Omental fat pad (tissue), 4 donors: ENCODE results near the gene TBL2. TPM values are rescaled to one million over a fixed set of nuclear protein-coding genes. Genes with fewer than 3 reads are reported as not detected.
"Not testable (repeated sequence)": the region's sequence is repeated elsewhere in the genome, so short reads cannot be mapped to it uniquely, and the experiment has no call there.

Experiments used
- ATAC-seq: fragments of 150-250 bp; one replicate; pipeline ENCODE4 v1.9.1; 2016; ENCODE audit warnings: mild to moderate bottlenecking, moderate library complexity; ENCODE audit not compliant: low FRiP score
- DNase-seq: peaks from one replicate; pipeline ENCODE4 v3.0.0-alpha.2; 2019; ENCODE audit warnings: low spot score
- total RNA-seq, 4 donors: library from RNA; depleted of rRNA; stranded (reverse); fragments of >200 nt; gene quantifications; one replicate each; pipeline ENCODE4 v1.1.0, GENCODE V29; 2016
- TF ChIP-seq, protein P1 (sequence below), 3 donors: fragments of 450-650 bp; IDR thresholded peaks; one replicate each; pipeline ENCODE4 v1.5.1; 2016 to 2017; ENCODE audit warnings: antibody characterized with exemption in 3 of 3, mild to moderate bottlenecking in 3 of 3, moderate library complexity in 2 of 3

The TBL2 gene
- total RNA-seq, 4 donors from 2014 or later = 29.5 to 51.6 (median 40.1) TPM

DNA sequence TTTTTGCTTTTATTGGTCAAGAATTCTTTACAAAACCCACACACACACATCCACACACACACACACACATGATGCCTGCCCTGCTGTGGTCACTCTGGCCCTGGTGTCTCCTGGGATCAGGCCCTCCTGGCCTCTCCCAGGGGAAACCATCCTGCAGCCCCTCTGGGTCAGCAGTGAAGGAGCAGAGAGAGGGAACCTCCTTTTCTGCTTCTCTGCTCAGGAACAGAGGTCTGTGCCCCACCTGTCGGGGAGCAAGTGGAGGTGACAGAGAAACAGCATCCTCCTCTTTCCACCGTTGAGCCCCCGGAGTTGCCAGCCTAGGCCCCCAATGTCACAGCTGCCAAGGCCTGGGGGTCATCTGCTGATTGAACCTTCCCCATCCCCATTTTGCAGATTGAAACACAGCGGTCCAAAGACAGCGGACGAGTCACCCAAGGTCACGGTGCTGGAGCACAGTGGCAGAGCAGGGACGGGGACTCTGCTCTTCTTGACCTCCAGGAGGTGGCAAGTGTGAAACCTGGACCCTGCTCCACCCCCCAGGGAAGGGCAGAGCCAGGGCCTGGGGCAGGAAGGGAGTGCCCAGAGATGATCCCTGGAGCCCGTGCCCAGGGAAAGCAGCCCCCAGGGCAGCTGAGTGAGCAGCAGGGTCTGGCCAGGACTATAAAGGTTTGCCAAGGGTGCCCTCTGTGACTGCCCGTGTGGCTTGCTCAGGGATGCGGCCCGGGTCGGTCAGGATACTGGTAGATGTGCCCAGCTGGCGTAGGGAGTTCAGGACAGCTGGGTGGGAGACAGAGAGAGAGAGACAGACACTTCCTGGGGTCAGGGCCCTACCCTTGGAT, 15.0 kb upstream of the TBL2 start:
- DNase-seq (no peak), ATAC-seq (no peak)
- TF ChIP-seq, protein P1, sequence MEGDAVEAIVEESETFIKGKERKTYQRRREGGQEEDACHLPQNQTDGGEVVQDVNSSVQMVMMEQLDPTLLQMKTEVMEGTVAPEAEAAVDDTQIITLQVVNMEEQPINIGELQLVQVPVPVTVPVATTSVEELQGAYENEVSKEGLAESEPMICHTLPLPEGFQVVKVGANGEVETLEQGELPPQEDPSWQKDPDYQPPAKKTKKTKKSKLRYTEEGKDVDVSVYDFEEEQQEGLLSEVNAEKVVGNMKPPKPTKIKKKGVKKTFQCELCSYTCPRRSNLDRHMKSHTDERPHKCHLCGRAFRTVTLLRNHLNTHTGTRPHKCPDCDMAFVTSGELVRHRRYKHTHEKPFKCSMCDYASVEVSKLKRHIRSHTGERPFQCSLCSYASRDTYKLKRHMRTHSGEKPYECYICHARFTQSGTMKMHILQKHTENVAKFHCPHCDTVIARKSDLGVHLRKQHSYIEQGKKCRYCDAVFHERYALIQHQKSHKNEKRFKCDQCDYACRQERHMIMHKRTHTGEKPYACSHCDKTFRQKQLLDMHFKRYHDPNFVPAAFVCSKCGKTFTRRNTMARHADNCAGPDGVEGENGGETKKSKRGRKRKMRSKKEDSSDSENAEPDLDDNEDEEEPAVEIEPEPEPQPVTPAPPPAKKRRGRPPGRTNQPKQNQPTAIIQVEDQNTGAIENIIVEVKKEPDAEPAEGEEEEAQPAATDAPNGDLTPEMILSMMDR (IDR thresholded peaks at IDR 0.05) = no peak

DNA sequence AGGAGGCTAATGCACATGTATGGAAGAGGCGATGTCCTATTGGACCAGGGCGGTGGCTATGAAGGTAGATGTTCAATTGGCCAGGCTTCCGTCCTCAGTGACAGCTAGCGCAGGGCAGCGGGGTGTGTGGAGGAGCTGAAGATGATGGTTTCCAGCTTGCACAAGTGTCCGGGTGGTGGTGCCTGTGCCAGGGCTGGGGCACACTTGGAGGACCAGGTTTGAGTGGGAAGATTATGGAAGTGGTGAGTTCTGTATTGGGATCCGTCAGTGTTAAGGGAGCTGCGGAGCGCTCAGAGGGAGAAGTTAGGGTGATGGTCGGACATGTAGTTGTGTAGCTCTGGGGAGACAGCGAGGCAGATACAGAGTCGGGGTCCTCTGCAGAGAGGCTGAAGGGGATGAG, 8.5 kb upstream of the TBL2 start:
- TF ChIP-seq, protein P1 (IDR thresholded peaks at IDR 0.05) = no peak
- no peak for DNase-seq

GRCh38 chr7:73585196-73585595, 6.8 kb upstream of the TBL2 start:
- DNase-seq = no peak
- ATAC-seq = no peak
- TF ChIP-seq, protein P1 (IDR thresholded peaks at IDR 0.05) = no peak

More for the DNA sequence above, 8.5 kb upstream of the TBL2 start:
- ATAC-seq = no peak

DNA sequence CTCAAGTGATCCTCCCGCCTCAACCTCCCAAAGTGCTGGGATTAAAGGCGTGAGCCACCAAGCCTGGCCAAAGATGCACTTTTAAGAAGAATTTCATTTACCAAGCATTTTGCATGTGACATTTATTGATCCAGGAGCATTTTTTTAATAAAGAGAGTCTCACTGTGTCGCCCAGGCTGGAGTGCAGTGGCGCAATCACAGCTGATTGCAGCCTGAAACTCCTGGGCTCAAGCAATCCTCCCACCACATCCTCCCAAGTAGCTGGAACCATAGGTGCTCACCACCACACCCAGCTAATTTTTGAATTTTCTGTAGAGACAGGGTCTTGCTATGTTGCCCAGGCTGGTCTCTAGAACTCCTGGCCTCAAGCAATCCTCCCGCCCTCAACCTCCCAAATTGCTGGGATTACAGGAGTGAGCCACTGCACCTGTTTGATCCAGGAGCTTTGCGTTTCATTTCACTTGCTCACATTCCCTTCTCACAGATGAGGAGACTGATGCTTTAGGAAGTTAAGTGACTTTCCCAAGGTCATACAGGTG, 4.4 kb upstream of the TBL2 start:
- no peak for ATAC-seq
- TF ChIP-seq, protein P1 (IDR thresholded peaks at IDR 0.05) = no peak
- DNase-seq = no peak

- ATAC-seq = not testable (repeated sequence)
These were observed 2.6 kb upstream of the TBL2 start for GRCh38 chr7:73581006-73581405.

GRCh38 chr7:73577627-73578341, 595 bp downstream of the TBL2 start:
- ATAC-seq (peak; percentile 10), DNase-seq (no peak)
- TF ChIP-seq, protein P1 (IDR thresholded peaks at IDR 0.05) = no peak

More at GRCh38 chr7:73581006-73581405, 2.6 kb upstream of the TBL2 start:
- DNase-seq = not testable (repeated sequence)

- DNase-seq = no peak
These were observed 4.6 kb downstream of the TBL2 start for GRCh38 chr7:73573791-73574190.

More at GRCh38 chr7:73573791-73574190, 4.6 kb downstream of the TBL2 start:
- TF ChIP-seq, protein P1 (IDR thresholded peaks at IDR 0.05) = no peak
- no peak for ATAC-seq
